NT2/D1 (cell line): ENCODE results near the gene DDB1.

ENCODE experiments used
- DNase-seq: peaks from one replicate; pipeline ENCODE4 v3.0.0-alpha.2; 2011; ENCODE audit warnings: low read depth, low spot score
- H3K27me3 ChIP-seq: 2 replicates; pipeline ENCODE4 v1.6.0; 2011; ENCODE audit warnings: mild to moderate bottlenecking; ENCODE audit not compliant: insufficient read length, insufficient read depth
- H3K36me3 ChIP-seq: 2 replicates; pipeline ENCODE4 v1.6.1; 2011; ENCODE audit warnings: mild to moderate bottlenecking, low read length, mixed read lengths; ENCODE audit not compliant: insufficient read depth, insufficient read length
- H3K4me1 ChIP-seq: 2 replicates; pipeline ENCODE4 v1.5.1; 2011; ENCODE audit not compliant: insufficient read depth, insufficient read length
- H3K4me3 ChIP-seq: 2 replicates; pipeline ENCODE4 v1.5.1; 2011; ENCODE audit warnings: low read depth; ENCODE audit not compliant: insufficient read length
- H3K9ac ChIP-seq: 2 replicates; pipeline ENCODE4 v1.6.0; 2011; ENCODE audit warnings: low read depth; ENCODE audit not compliant: insufficient read length
- H3K9me3 ChIP-seq: 2 replicates; pipeline ENCODE4 v1.5.1; 2011; ENCODE audit warnings: mild to moderate bottlenecking, low read length; ENCODE audit not compliant: insufficient read depth
- SUZ12 ChIP-seq: IDR thresholded peaks from 2 replicates; pipeline ENCODE4 v1.6.1; 2011; ENCODE audit not compliant: insufficient read length, insufficient read depth; ENCODE audit errors: extremely low read depth
- YY1 ChIP-seq: IDR thresholded peaks from 2 replicates; pipeline ENCODE4 v1.6.1; 2011; ENCODE audit not compliant: insufficient read length, insufficient read depth
- ZNF274 ChIP-seq: IDR thresholded peaks from 2 replicates; pipeline ENCODE4 v1.6.1; 2011; ENCODE audit warnings: mild to moderate bottlenecking, low read depth, low read length

Gene DDB1

DNA sequence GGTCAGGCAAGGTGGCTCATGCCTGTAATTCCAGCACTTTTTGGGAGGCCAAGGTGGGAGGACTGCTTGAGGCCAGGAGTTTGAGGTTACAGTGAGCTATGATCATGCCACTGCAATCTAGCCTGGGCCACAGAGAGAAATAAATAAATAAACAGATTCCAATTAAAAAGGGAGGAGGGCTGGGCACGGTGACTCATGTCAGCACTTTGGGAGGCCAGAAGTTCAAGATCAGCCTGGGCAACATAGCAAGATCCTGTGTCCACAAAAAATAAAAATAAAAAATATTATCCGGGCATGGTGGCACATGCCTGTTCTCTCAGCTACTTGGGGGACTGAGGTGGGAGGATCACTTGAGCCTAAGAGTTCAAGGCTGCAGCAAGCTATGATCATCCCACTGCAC is 21.3 kb upstream of the DDB1 start:
- H3K9me3 ChIP-seq, result no peaks in the 10 kb centered on the region
- TF ChIP-seq SUZ12, result no peak
- no peak for TF ChIP-seq YY1
- TF ChIP-seq ZNF274, result no peak
- H3K9ac ChIP-seq, result no peak overlapping the region
- peaks cover 47% of the 10 kb centered on the region for H3K36me3 ChIP-seq
- no peak for DNase-seq
- no peak overlapping the region for H3K4me3 ChIP-seq
- no peaks in the 10 kb centered on the region for H3K27me3 ChIP-seq
- H3K4me1 ChIP-seq, result peaks cover 2% of the 10 kb centered on the region

DNA sequence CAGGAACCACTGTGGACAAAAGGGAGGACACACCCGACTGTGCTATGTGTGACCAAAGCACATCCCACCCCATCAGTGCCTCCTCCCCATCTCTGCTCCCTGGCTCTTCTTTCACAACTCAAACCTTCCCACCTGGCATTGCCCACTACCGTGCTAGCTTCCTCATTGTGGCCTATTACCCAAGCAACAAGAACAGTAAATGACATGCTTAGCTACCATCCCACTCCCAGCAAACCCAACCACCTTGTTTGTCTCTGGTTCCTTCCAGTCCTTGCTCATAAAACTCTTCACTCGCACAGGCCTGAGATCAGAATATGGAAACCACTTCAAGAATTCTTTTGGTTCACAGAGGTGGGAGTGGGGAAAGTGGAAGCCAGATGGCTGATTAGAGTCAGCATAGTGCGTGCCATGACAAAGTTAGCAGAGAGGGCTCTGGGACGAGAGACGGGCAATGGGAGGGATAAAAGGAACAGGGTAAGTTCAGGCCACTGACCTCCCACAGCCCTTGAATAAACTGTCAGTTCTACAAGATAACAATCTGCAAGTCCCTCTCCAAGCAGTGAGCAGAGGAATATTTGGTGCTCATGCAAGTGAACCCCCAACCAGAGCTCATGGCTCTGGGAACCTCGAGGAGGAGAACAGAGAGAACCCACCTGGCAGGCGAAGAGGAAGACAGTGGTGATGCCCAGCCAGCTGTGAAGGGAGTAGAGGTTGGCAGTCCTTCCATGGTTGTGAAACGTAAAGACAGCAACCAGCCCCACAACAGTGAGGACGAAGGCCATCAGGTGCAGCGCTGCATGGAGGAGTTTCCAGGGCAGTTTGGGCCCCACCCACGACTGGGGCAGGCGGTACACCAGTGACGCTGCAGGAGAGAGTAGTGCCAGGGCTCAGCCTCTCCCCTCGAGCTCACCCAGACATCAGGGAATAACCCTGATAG is 20.5 kb upstream of the DDB1 start:
- no peak overlapping the region for H3K4me3 ChIP-seq
- no peaks in the 10 kb centered on the region for H3K9me3 ChIP-seq
- TF ChIP-seq ZNF274, result no peak
- no peak for TF ChIP-seq SUZ12
- TF ChIP-seq YY1, result no peak
- H3K36me3 ChIP-seq, result peaks cover 54% of the 10 kb centered on the region
- no peaks in the 10 kb centered on the region for H3K27me3 ChIP-seq
- no peak overlapping the region for H3K9ac ChIP-seq
- H3K4me1 ChIP-seq, result peaks cover 2% of the 10 kb centered on the region
- DNase-seq, result no peak

GRCh38 chr11:61352038-61352437 is 19.1 kb upstream of the DDB1 start:
- Histone ChIP-seq H3K4me3 (no peak overlapping the region), H3K36me3 (peaks cover 65% of the 10 kb centered on the region), H3K27me3 (no peaks in the 10 kb centered on the region), H3K9ac (no peak overlapping the region), H3K9me3 (no peaks in the 10 kb centered on the region), H3K4me1 (peaks cover 5% of the 10 kb centered on the region)
- no peak for DNase-seq
- no peak for TF ChIP-seq ZNF274
- TF ChIP-seq YY1, result no peak
- TF ChIP-seq SUZ12, result no peak

GRCh38 chr11:61350803-61351202 is 17.9 kb upstream of the DDB1 start:
- Histone ChIP-seq H3K4me1 (peaks cover 6% of the 10 kb centered on the region), H3K27me3 (no peaks in the 10 kb centered on the region), H3K9ac (no peak overlapping the region), H3K4me3 (no peak overlapping the region), H3K36me3 (peaks cover 72% of the 10 kb centered on the region), H3K9me3 (no peaks in the 10 kb centered on the region)
- TF ChIP-seq SUZ12 (no peak), ZNF274 (no peak)
- DNase-seq, result no peak

GRCh38 chr11:61350336-61350735 is 17.4 kb upstream of the DDB1 start:
- no peak for TF ChIP-seq ZNF274
- Histone ChIP-seq H3K9me3 (no peaks in the 10 kb centered on the region), H3K4me1 (peaks cover 8% of the 10 kb centered on the region), H3K27me3 (no peaks in the 10 kb centered on the region), H3K4me3 (no peak overlapping the region), H3K9ac (no peak overlapping the region), H3K36me3 (peaks cover 77% of the 10 kb centered on the region)
- no peak for DNase-seq

DNA sequence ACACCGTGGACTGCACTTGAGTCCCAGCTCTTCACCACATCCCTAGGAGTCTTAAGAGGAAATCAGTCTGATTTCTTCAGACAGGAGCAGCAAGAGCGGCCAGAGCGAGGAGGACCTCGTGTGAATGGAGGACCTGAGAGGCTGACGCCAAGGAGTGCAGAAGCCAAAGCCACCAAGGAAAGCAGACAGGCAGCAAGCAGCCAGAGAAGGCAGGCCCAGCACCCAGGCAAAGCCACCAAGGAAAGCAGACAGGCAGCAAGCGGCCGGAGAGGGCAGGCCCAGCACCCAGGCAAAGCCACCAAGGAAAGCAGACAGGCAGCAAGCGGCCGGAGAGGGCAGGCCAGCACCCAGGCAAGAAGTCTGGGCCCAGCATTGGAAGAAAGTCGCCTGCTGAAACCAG is 17.0 kb upstream of the DDB1 start:
- no peaks in the 10 kb centered on the region for H3K9me3 ChIP-seq
- H3K27me3 ChIP-seq, result no peaks in the 10 kb centered on the region
- H3K36me3 ChIP-seq, result peaks cover 77% of the 10 kb centered on the region
- DNase-seq, result no peak
- H3K4me3 ChIP-seq, result no peak overlapping the region
- no peak for TF ChIP-seq ZNF274
- no peak for TF ChIP-seq SUZ12
- TF ChIP-seq YY1, result no peak
- H3K4me1 ChIP-seq, result peaks cover 11% of the 10 kb centered on the region
- H3K9ac ChIP-seq, result no peak overlapping the region

DNA sequence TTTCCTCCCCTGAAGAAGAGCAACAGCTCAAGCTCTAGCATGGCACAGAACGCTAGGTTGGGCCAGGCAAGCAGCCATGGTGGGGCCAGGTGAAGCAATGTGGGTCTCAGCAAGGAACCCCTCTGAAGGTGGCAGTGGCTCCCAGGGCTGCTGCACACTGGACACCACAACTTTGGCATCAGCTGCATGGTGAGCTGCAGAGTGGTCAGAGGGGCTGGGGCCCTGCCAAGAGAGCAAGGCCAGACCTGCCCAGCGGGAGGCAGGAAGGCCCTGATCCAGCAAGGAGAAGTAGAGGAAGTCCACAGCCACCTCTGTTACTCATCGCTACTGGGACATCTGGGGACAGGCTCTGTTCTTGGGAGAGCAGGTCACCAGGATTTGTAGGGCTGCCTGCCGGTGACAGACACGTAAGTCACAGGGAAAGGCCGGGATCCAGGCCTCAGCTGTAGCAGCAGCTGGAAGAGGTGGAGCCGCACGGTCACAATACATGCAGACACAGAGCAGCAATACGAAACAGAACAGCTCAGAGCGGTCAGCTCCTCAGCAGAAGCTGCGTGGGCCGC is 16.4 kb upstream of the DDB1 start:
- Histone ChIP-seq H3K9ac (no peak overlapping the region), H3K4me1 (peaks cover 12% of the 10 kb centered on the region), H3K9me3 (no peaks in the 10 kb centered on the region), H3K4me3 (no peak overlapping the region), H3K36me3 (peaks cover 74% of the 10 kb centered on the region), H3K27me3 (no peaks in the 10 kb centered on the region)
- TF ChIP-seq SUZ12 (no peak), ZNF274 (no peak), YY1 (no peak)
- DNase-seq, result no peak
